SW480 (cell line): Measurements from ENCODE around the gene ACO2.
A peak's percentile ranks its signal among the peaks of the same experiment; 100 is the strongest.

Experiments
- DNase-seq: peaks from one replicate; pipeline ENCODE4 v3.0.0-alpha.2; 2016; ENCODE audit warnings: low spot score

Gene ACO2

GRCh38 chr22:41524809-41525449, 56.0 kb downstream of the ACO2 start:
- no peak for DNase-seq

DNA sequence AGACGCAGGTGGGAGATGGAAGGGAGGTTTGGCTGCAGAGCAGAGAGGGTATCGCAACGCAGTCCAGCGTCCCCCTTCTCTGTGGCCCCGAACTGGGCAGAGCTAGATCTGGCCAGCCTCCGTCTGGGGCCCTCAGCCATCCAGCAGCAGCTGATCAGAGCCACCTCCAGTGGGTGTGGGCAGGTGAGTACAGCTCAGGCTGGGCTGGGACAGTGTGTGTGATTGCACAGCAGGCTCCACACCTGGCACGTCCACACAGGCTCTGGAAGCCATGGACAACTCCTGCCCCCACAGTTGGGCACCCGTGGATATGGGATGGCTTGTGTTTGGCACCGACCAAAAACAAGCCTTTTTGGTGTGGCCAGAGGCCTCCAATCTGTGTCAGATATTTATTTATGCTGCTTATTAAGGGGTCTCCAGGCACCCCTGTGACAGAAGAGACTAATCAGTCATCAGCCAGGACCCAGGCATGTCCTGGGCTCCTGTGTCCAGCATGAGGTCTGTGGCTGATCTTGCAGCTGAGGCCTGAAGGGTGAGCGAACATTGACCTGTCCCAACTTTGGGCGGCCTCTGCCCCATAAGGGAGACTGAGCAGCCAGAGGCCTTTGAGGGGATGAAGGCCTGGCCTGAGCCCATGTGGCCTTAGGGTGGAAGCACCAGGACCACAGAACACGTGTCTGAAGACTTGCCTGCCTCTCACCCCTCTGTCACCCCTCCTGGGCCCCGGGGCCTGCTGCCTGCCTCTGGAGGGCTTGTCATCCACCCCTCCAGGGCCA, 56.7 kb downstream of the ACO2 start:
- no peak for DNase-seq

- no peak for DNase-seq
These were observed 57.4 kb downstream of the ACO2 start for GRCh38 chr22:41526226-41526829.

DNA sequence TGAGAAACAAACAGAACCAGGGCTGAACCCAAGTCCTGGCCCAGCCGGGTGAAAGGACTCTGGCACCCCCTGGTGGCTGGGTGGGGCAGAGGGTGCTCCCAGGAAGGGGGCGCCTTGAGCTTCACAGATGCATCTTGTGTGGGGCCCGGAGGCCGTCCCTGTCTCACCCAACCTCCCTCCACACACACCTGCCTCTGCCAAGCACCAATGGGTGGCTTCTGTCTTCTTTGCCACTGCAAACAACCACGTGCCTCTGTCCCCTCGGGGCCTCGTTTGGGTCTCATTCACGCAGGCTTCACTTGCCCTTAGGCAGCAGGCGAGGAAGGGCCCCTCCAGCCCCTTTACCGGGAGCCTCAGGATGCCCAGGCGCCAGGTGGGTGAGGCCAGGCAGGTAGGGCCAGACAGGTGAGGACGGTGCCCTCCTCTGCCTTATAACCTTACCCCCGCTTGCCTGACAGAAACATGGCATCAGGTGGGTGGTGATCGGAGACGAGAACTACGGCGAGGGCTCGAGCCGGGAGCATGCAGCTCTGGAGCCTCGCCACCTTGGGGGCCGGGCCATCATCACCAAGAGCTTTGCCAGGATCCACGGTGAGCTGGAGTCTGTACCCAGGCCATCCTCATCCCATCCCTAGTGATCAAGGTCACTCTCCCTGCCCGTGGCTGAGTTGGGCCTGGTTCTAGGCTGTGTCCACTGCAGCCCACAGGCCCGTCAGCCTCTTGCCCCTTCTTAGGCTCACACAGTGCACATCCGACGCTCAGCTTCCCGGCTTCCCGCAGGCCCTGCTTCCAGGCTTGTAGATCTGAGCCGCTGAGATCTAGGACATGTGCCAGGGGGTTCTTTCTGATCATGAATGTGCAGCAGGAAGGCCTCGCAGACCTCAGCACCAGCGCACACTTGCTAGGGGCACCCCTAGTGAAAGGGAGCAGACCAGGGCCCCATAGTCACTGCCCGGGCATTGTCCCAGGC, 58.2 kb downstream of the ACO2 start:
- DNase-seq = no peak

DNA sequence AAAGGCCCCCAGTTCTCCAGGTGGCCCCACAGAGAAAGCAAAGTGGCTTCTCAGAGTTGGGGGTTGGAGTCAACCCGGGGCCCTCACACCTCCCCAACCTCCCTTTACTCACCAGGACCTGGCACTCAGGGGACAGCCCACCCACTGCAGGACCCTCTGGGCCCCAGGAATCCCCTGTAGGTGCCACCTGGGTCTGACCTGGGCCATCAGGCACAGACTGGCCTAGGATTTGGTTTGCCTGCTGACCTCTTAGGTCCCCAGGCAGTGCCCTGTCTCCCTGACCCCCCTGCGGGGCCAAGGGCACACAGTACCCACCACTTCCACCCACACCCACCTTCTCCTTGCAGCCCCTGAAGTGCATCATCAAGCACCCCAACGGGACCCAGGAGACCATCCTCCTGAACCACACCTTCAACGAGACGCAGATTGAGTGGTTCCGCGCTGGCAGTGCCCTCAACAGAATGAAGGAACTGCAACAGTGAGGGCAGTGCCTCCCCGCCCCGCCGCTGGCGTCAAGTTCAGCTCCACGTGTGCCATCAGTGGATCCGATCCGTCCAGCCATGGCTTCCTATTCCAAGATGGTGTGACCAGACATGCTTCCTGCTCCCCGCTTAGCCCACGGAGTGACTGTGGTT, 59.3 kb downstream of the ACO2 start:
- no peak for DNase-seq

- DNase-seq = no peak
These were observed 60.1 kb downstream of the ACO2 start for GRCh38 chr22:41528938-41529561.

- no peak for DNase-seq
These were observed 62.2 kb downstream of the ACO2 start for GRCh38 chr22:41530890-41531714.

DNA sequence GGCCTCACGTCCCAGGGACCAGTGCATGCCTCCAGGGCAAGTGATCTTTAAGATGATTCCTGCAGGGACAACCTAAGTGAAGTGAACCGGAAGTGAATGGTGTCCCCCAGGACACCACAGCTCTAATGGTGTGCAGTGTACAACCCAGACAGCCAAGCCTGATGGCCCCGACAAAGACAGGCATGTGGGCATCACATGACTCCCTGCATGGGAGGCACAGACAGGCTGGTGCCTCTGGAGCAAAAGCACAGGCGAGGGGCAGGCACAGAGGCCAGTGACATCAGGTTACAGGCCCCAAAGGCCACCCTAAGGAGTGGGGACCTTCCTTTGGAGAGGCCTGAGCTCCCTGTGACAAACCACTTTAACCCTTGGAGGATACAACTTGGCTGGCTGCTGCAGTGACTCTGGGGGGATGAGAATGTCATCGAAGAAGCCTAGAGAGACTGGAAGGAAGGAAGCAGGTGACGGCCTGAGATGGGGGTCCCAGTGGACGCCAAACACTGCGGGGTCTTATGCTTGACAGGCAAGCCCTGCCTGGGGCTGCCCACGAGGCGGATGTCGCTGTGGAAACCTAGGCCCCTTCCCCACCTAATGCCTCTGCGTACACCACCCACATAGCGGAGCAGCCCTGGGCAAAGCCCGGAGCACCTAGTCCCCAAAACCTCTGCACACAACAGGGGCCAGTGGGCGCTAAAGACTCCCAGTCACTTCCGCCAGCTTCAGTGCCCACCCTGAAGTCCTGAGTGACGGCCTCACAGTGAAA, 63.0 kb downstream of the ACO2 start:
- no peak for DNase-seq

DNA sequence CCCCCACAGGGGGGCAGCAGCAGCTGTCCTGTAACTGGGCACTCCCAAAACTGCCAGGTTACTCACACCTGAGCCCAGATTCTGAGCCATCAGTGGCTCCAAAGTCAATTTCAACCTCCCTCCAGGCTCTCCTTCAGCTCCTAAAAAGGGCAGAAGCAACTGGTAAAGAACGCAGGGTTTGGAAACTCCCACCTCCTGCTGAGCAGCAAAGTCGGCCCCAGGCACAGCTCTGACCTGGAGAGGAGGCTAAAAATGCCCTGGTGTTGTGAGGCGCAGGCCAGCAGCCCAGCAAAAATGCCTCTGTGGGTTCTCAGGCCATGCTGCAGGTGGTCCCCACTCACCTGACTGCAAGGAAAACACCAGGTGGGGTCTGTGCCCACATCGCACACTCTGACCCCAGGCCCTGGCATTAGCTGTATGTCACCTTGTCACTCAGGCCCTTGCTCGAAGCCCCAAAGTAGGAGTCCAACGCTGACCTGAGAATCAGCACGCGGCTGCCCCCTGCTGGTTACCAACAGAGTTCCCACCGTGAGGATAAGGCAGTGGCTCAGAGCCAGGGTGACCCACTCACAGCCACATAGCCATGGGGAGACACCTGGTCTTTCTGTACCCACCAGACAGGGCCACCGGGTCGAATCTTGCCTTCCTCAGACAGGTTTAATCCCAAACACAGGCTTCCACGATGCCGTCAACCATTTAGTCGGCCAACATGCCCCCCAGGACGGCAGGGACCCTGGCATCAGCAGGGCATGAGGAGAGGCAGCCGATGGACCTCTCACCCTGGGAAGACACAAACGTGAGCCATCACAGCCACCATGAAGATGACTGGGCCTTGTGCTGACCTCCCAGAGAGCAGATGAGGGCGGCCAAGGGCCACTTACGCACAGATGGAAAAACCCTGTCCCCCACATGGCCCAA, 64.2 kb downstream of the ACO2 start:
- DNase-seq = peak; percentile 30

GRCh38 chr22:41534219-41534618, 65.3 kb downstream of the ACO2 start:
- no peak for DNase-seq

DNA sequence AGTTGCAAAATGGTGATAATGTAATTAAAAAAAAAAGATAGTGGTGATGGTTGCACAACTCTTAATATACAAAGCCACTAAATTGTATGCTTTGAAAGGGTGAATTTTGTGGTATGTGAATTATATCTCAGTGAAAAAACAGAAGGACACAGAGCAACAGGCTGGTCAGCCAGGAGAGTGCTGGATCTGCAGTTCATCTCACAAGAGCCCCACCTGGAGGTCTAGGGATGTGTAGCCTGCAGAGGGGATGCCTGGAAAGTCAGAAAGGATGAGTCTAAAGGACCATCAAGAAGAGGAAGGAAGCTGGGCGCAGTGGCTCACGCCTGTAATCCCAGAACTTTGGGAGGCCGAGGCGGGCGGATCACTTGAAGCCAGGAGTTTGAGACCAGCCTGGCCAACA, 66.3 kb downstream of the ACO2 start:
- no peak for DNase-seq

- no peak for DNase-seq
These were observed 68.3 kb downstream of the ACO2 start for GRCh38 chr22:41537203-41537602.

DNA sequence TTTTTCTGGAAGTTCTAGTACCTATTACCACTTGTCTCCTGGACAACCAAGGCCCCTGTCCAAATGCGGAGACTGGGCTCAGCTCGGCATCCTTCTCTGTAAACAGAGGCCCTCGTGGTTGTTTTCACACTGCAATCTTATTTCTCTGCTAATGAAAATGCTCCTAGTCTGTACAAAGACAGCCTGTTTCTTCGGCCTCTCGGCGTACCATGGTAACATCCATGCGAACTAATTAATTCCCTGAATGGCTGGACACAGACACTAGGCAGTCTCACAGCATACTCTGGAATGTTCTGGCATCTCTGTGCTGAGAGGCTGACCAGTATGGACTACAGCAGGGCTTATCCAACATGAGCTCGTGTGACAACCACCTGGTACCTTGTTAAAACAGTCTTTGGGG, 69.7 kb downstream of the ACO2 start:
- no peak for DNase-seq

DNA sequence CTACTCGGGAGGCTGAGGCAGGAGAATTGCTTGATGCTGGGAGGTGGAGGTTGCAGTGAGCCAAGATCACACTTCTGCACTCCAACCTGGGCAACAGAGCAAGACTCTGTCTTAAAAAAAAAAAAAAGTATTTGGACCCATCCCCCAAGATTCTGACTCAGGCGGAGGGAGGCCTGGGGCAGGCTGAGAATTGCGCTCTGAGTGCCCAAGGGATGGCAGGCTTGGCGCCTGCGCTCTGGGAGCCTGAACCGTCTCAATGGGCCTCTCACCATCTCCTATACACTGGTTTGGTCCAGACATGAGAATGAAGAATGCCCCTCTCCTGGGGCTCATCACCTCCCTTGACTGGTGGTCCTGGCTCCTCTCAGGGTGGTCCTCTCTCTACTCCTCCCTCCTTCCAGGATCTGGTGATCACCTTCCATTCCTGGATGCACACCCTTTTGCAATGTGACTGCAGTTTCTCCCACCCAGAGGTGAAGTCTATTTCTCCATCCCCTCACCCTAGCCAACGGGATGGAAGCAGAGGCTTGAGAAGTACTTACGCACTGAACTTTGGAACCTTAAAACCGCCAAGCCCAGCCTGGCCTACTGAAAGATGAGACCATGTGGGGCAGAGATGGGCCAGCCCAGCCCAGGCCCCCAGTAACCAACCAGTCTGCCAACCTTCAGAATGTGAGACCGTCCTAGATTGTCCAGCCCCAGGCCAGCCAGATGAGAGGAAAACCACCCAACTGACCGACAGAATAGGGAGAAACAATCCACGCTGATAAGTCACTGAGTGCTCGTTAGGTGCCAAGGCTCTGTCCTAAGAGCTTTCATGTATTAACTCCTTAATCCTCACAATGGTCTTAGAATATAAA, 70.5 kb downstream of the ACO2 start:
- DNase-seq = no peak

DNA sequence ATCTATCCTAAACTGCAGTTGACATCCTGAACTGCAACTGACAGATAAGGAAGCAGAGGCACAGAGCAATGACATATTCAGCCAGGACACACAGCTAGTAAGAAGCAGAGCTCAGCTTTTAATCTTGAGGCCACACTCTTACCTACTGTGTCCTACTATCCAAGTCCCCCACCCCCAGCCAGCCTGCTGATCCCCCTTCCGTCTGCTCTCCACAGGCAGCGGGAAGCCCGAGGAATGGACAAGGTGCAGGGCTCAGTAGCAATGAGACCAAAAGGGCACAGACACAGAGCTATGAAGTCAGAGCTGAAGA, 71.0 kb downstream of the ACO2 start:
- no peak for DNase-seq

DNA sequence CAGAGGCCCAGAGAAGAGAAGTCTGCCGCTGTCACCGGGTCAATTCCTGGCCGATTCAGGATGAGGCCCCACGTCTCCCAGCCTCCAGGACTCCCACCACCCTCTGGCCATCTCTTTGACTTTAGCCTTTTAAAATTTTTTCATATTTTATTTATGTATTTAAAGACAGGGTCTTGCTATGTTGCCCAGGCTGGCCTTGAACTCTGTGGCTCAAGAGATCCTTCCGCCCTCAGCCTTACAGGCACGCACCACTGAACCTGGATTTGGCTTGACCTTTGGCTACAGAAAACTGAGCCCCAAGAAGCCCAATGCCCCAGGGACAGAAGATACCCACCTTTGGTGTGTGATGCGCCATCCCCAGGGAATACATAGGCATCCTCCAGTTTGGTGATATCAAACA, 71.4 kb downstream of the ACO2 start:
- DNase-seq = no peak

DNA sequence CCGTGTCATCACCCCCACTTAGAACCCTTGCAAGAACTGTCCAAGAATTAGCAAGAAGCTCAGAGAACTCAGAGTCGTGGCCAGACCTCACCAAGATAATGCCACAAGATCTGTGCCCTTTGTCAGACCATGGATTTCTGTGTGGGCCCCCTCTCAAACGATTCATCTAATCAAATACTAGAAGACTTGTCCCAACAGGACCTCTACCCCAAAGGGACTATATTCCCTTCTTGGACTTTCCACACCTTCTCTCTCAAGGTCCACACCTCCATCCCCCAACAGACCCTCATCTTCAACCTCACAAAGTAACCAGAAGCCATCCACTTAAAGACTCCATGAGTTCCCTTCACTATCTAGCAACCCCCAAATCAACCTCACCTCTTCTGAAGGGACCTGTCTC, 72.6 kb downstream of the ACO2 start:
- no peak for DNase-seq

GRCh38 chr22:41542224-41542623, 73.3 kb downstream of the ACO2 start:
- DNase-seq = no peak
